GM10248 (cell line): Measurements from ENCODE around the gene MYG1.
A peak's percentile ranks its signal among the peaks of the same experiment; 100 is the strongest.

Source experiments
- CTCF ChIA-PET: fragments of 300-600 bp; sonication (Branson Sonifier 250); formaldehyde crosslinking; extraction: SDS; loops from one replicate; lab custom pipeline; 2021; ENCODE audit warnings: antibody characterized with exemption; lab: Yijun Ruan, JAX
- POLR2A ChIA-PET: fragments of 350-650 bp; sonication (Branson Sonifier 250); formaldehyde crosslinking; extraction: SDS; loops from one replicate; lab custom pipeline; 2020; ENCODE audit warnings: antibody characterized with exemption; lab: Yijun Ruan, JAX
- DNase-seq: peaks from one replicate; pipeline ENCODE4 v3.0.0; 2012; ENCODE audit errors: extremely low spot score
- CTCF ChIP-seq: IDR thresholded peaks from 2 replicates; pipeline ENCODE4 v1.5.1; 2012; ENCODE audit warnings: mild to moderate bottlenecking, low read depth; ENCODE audit errors: extremely low read depth, missing control alignments, control extremely low read depth

Gene MYG1

DNA sequence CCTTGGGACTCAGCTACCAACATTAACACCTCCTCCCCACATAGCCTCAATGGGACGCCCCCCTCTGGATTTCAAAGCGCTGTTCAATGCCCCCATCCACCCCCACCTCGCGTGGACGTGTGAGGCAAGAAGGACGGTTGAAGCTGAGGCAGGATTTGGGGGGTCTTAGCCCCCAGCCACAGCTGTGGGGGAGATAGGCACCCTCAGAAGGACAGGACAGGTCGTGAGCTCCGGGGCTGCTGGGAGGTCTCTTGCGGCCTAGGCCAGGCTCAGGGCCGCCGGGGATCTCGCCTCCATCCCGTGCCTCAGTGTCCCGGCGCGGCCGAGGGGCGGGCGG, 45.0 kb downstream of the MYG1 start:
- no peak for TF ChIP-seq CTCF
- DNase-seq: no peak
- ChIA-PET POLR2A (interaction anchor here (1.2 to 1.8 kb wide), 3 partner anchors 19 to 35 kb away, joined by 3 to 13 read pairs (median 4); partner anchors contain the start of gene AAAS), CTCF (interaction anchor here (0.6 to 18.4 kb wide), 41 partner anchors 9 to 279 kb away, joined by 3 to 442 read pairs (median 5); partner anchors contain the start of genes AAAS, AMHR2, NPFF and PFDN5)

DNA sequence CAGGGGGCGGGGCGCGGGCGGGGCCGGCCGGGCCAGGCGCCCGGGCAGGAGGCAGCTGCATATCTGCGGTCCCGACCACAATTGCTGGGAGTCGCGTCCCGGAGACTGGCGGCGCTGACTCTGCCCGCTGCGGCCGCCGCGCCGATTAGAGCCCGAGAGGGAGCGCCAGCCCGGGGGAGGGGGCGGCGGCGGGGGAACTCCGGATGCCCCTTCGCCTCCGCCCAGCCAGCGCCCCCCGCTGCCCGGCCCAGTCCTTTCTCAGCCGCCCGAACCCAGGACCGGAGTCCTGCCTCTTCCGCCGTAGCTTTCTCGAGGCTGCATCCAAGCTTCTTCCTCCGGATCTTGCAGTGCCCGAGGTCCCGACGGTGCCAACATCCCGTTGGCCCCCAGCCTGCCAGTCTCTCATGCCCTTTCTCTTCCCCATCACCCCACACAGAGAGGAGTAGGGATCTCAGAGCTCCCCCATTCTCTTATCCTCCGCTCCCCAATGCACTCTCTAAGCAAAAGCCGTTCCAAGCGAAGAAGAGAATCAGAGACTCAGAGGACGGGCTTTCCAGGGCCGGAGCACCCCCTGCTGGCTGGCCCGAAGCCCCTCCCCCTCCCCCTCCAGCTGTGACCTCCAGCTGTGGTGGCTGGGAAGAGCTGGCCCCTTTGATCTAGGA, 45.5 kb downstream of the MYG1 start:
- TF ChIP-seq CTCF: peak; percentile 76
- POLR2A ChIA-PET: interaction anchor here (0.6 to 1.8 kb wide), 7 partner anchors 20 to 156 kb away, joined by 3 to 13 read pairs (median 4); partner anchors contain the start of genes AAAS and TARBP2
- DNase-seq: peak; percentile 84
- CTCF ChIA-PET: interaction anchor here (0.6 to 18.4 kb wide), 50 partner anchors 10 to 280 kb away, joined by 3 to 442 read pairs (median 4); partner anchors contain the start of genes AAAS, AMHR2, NPFF and PFDN5

- DNase-seq: no peak
- ChIA-PET CTCF (interaction anchor here (0.6 to 18.4 kb wide), 43 partner anchors 9 to 281 kb away, joined by 3 to 442 read pairs (median 5); partner anchors contain the start of genes AAAS, AMHR2, NPFF and PFDN5), POLR2A (interaction anchor here (0.6 to 1.8 kb wide), 6 partner anchors 21 to 155 kb away, joined by 3 to 13 read pairs (median 4); partner anchors contain the start of genes AAAS and TARBP2)
- TF ChIP-seq CTCF: no peak
Measured at GRCh38 chr12:53345486-53346188, 46.1 kb downstream of the MYG1 start.

- TF ChIP-seq CTCF: no peak
- ChIA-PET POLR2A (no interaction called here), CTCF (interaction anchor here (2.4 to 18.4 kb wide), 9 partner anchors 8 to 187 kb away, joined by 12 to 442 read pairs (median 28); partner anchors contain the start of genes AAAS, AMHR2, NPFF and SP7)
- DNase-seq: no peak
Measured at GRCh38 chr12:53346491-53346890, 47.0 kb downstream of the MYG1 start.

DNA sequence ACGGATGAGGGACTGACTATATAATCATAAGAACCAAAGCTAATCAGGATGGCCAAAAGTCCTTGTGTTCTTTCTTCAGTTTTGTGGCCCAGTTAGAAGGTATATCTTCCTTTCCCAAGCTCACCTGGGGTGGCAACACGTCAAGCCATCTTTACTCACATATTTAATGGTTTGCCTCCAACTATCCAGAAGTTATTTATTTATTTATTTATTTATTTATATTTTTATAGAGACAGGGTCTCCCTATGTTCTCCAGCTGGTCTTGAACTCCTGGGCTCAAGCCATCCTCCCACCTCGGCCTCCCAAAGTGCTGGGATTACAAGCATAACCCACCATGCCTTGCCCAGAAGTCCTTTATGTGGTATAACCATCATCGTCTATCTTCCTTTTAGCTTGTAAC, 48.4 kb downstream of the MYG1 start:
- no peak for DNase-seq
- CTCF ChIA-PET: interaction anchor here (1.2 to 18.4 kb wide), 4 partner anchors 22 to 136 kb away, joined by 3 to 442 read pairs (median 194); partner anchors contain the start of genes AAAS and AMHR2
- no peak for TF ChIP-seq CTCF
- POLR2A ChIA-PET: interaction anchor here (0.5 kb wide), 1 partner anchor 456 kb away, joined by 3 read pairs; no protein-coding TSS in a partner anchor
